Body of pancreas (tissue), 4 donors: ENCODE measurements around the gene BASP1.

Experiments used
- CTCF ChIP-seq, 7 experiments: fragments of 450-650 bp in 4 of 7; fragments of 200-600 bp in 3 of 7; sonication (generic) in 3 of 7; IDR thresholded peaks; one replicate each; pipeline ENCODE4 v1.5.1; 2016 to 2019; ENCODE audit warnings: antibody characterized with exemption in 7 of 7
- POLR2A ChIP-seq, 3 donors: fragments of 450-650 bp; IDR thresholded peaks; one replicate each; pipeline ENCODE4 v1.6.1; 2016; ENCODE audit warnings: antibody characterized with exemption in 3 of 3, mild to moderate bottlenecking in 2 of 3

GRCh38 chr5:17183831-17184230, 33.6 kb upstream of the BASP1 start:
- no peak for TF ChIP-seq POLR2A (IDR thresholded peaks at IDR 0.05)
- no peak for TF ChIP-seq CTCF (IDR thresholded peaks at IDR 0.05)
